IPS DF 4.7 (cell line): ENCODE measurements around the gene ZNF609.

Experiments
- DNase-seq: peaks from one replicate; pipeline ENCODE4 v3.0.0-alpha.2; 2013; ENCODE audit warnings: low spot score; ENCODE audit errors: extremely low read depth

The ZNF609 gene

GRCh38 chr15:64536244-64536836 lies 76.0 kb downstream of the ZNF609 start:
- DNase-seq, result no peak

- no peak for DNase-seq
Observed at GRCh38 chr15:64542091-64542490, 81.7 kb downstream of the ZNF609 start.

- no peak for DNase-seq
Observed at GRCh38 chr15:64544450-64544849, 84.1 kb downstream of the ZNF609 start.

- DNase-seq, result no peak
Observed at GRCh38 chr15:64547275-64547674, 86.9 kb downstream of the ZNF609 start.

GRCh38 chr15:64548235-64548634 lies 87.9 kb downstream of the ZNF609 start:
- DNase-seq, result no peak

GRCh38 chr15:64549860-64550259 lies 89.5 kb downstream of the ZNF609 start:
- DNase-seq, result no peak

- no peak for DNase-seq
Observed at GRCh38 chr15:64552281-64552948, 92.0 kb downstream of the ZNF609 start.

GRCh38 chr15:64558460-64559179 lies 98.2 kb downstream of the ZNF609 start:
- DNase-seq, result no peak

- DNase-seq, result no peak
Observed at GRCh38 chr15:64559243-64559642, 98.9 kb downstream of the ZNF609 start.

- no peak for DNase-seq
Observed at GRCh38 chr15:64560501-64560900, 100.1 kb downstream of the ZNF609 start.

- no peak for DNase-seq
Observed at GRCh38 chr15:64560998-64561397, 100.6 kb downstream of the ZNF609 start.

- DNase-seq, result no peak
Observed at GRCh38 chr15:64562003-64562640, 101.7 kb downstream of the ZNF609 start.

GRCh38 chr15:64566102-64566501 lies 105.7 kb downstream of the ZNF609 start:
- DNase-seq, result no peak

GRCh38 chr15:64566629-64567427 lies 106.5 kb downstream of the ZNF609 start:
- no peak for DNase-seq

- DNase-seq, result no peak
Observed at GRCh38 chr15:64568765-64569164, 108.4 kb downstream of the ZNF609 start.

- no peak for DNase-seq
Observed at GRCh38 chr15:64571857-64572291, 111.5 kb downstream of the ZNF609 start.

GRCh38 chr15:64572856-64573255 lies 112.5 kb downstream of the ZNF609 start:
- DNase-seq, result no peak

GRCh38 chr15:64574301-64575017 lies 114.1 kb downstream of the ZNF609 start:
- no peak for DNase-seq

- no peak for DNase-seq
Observed at GRCh38 chr15:64580696-64581407, 120.5 kb downstream of the ZNF609 start.

GRCh38 chr15:64581408-64581761 lies 121.0 kb downstream of the ZNF609 start:
- DNase-seq, result no peak
